ENCODE data around the gene DCAF5.
A peak's percentile ranks its signal among the peaks of the same experiment; 100 is the strongest.

The DCAF5 gene

GRCh38 chr14:69076341-69076740 is 76.6 kb downstream of the DCAF5 start:
- Histone ChIP-seq H3K27ac (replicated peaks) (no peak overlapping the region), H3K27me3 (ENCODE audit: insufficient read depth, poor library complexity, severe bottlenecking) (no peaks in the 10 kb centered on the region), H3K4me3 (replicated peaks; ENCODE audit: insufficient read depth, low read length) (no peak overlapping the region)
- TF ChIP-seq REST (IDR thresholded peaks at IDR 0.05; ENCODE audit: insufficient replicate concordance, low read depth), result no peak
- TF ChIP-seq CTCF (IDR thresholded peaks at IDR 0.05; ENCODE audit: insufficient read depth, low read length), result no peak
- no peak for TF ChIP-seq SPI1 (IDR thresholded peaks at IDR 0.05; ENCODE audit: borderline replicate concordance, low read depth)
- TF ChIP-seq GABPA (IDR thresholded peaks at IDR 0.05; ENCODE audit: low read depth), result no peak
- no peak for TF ChIP-seq POLR2AphosphoS5 (IDR thresholded peaks at IDR 0.05; ENCODE audit: low read depth)
- DNase-seq (ENCODE audit: low read depth in 1 of 2, low spot score in 1 of 2), result no peak

- Histone ChIP-seq H3K4me3 (replicated peaks; ENCODE audit: insufficient read depth, low read length) (no peak overlapping the region), H3K27ac (replicated peaks) (peak overlapping the region; percentile 59), H3K27me3 (ENCODE audit: insufficient read depth, poor library complexity, severe bottlenecking) (no peaks in the 10 kb centered on the region)
- TF ChIP-seq GABPA (IDR thresholded peaks at IDR 0.05; ENCODE audit: low read depth) (no peak), REST (IDR thresholded peaks at IDR 0.05; ENCODE audit: insufficient replicate concordance, low read depth) (no peak), POLR2AphosphoS5 (IDR thresholded peaks at IDR 0.05; ENCODE audit: low read depth) (no peak), SPI1 (IDR thresholded peaks at IDR 0.05; ENCODE audit: borderline replicate concordance, low read depth) (no peak), CTCF (IDR thresholded peaks at IDR 0.05; ENCODE audit: insufficient read depth, low read length) (no peak)
- peak in 1 of 2 experiments; percentile 66 for DNase-seq (ENCODE audit: low read depth in 1 of 2, low spot score in 1 of 2)
Measured at GRCh38 chr14:69073915-69074314, 79.0 kb downstream of the DCAF5 start.

- TF ChIP-seq SPI1 (IDR thresholded peaks at IDR 0.05; ENCODE audit: borderline replicate concordance, low read depth), result no peak
- TF ChIP-seq GABPA (IDR thresholded peaks at IDR 0.05; ENCODE audit: low read depth), result no peak
- TF ChIP-seq POLR2AphosphoS5 (IDR thresholded peaks at IDR 0.05; ENCODE audit: low read depth), result no peak
- no peaks in the 10 kb centered on the region for H3K27me3 ChIP-seq (ENCODE audit: insufficient read depth, poor library complexity, severe bottlenecking)
- no peak overlapping the region for H3K4me3 ChIP-seq (replicated peaks; ENCODE audit: insufficient read depth, low read length)
- DNase-seq (ENCODE audit: low read depth in 1 of 2, low spot score in 1 of 2), result no peak
- peak overlapping the region; percentile 59 for H3K27ac ChIP-seq (replicated peaks)
Measured at GRCh38 chr14:69073429-69073828, 79.5 kb downstream of the DCAF5 start.

- no peak for DNase-seq (ENCODE audit: low read depth in 1 of 2, low spot score in 1 of 2)
- peak overlapping the region; percentile 59; the same call in 1 of the 2 replicates for H3K27ac ChIP-seq (replicated peaks)
- TF ChIP-seq SPI1 (IDR thresholded peaks at IDR 0.05; ENCODE audit: borderline replicate concordance, low read depth) (no peak), CTCF (IDR thresholded peaks at IDR 0.05; ENCODE audit: insufficient read depth, low read length) (no peak), REST (IDR thresholded peaks at IDR 0.05; ENCODE audit: insufficient replicate concordance, low read depth) (no peak)
- no peaks in the 10 kb centered on the region for H3K27me3 ChIP-seq (ENCODE audit: insufficient read depth, poor library complexity, severe bottlenecking)
- H3K4me3 ChIP-seq (replicated peaks; ENCODE audit: insufficient read depth, low read length), result no peak overlapping the region
Measured at GRCh38 chr14:69072584-69072983, 80.3 kb downstream of the DCAF5 start.

Measured in HL-60 (cell line).